Activated CD8-positive, alpha-beta memory T cell treated with anti-CD3 and anti-CD28 coated beads for 24 hours (primary cell): Measurements from ENCODE around the gene FOXK1.

Experiments used
- DNase-seq: peaks from one replicate; pipeline ENCODE4 v3.0.0-alpha.2; 2020

Gene FOXK1

GRCh38 chr7:4699841-4700240, 17.7 kb downstream of the FOXK1 start:
- DNase-seq = no peak

- DNase-seq = no peak
Observed at GRCh38 chr7:4700577-4701235, 18.6 kb downstream of the FOXK1 start.

GRCh38 chr7:4702961-4703512, 20.9 kb downstream of the FOXK1 start:
- no peak for DNase-seq

GRCh38 chr7:4703532-4703931, 21.4 kb downstream of the FOXK1 start:
- DNase-seq = no peak

- DNase-seq = no peak
Observed at GRCh38 chr7:4706384-4707216, 24.5 kb downstream of the FOXK1 start.

- DNase-seq = no peak
Observed at GRCh38 chr7:4707217-4707741, 25.2 kb downstream of the FOXK1 start.

- no peak for DNase-seq
Observed at GRCh38 chr7:4707980-4708411, 25.9 kb downstream of the FOXK1 start.

- DNase-seq = no peak
Observed at GRCh38 chr7:4709187-4709586, 27.1 kb downstream of the FOXK1 start.

GRCh38 chr7:4711093-4711492, 29.0 kb downstream of the FOXK1 start:
- DNase-seq = no peak

- DNase-seq = no peak
Observed at GRCh38 chr7:4711634-4712033, 29.5 kb downstream of the FOXK1 start.

- DNase-seq = no peak
Observed at GRCh38 chr7:4712281-4713182, 30.4 kb downstream of the FOXK1 start.

- no peak for DNase-seq
Observed at GRCh38 chr7:4713183-4713784, 31.2 kb downstream of the FOXK1 start.

GRCh38 chr7:4714161-4714700, 32.1 kb downstream of the FOXK1 start:
- no peak for DNase-seq

- no peak for DNase-seq
Observed at GRCh38 chr7:4714767-4715409, 32.8 kb downstream of the FOXK1 start.

GRCh38 chr7:4715410-4715776, 33.3 kb downstream of the FOXK1 start:
- no peak for DNase-seq

GRCh38 chr7:4716946-4717795, 35.1 kb downstream of the FOXK1 start:
- no peak for DNase-seq

GRCh38 chr7:4718075-4718474, 36.0 kb downstream of the FOXK1 start:
- DNase-seq = no peak

GRCh38 chr7:4720225-4720624, 38.1 kb downstream of the FOXK1 start:
- DNase-seq = no peak

GRCh38 chr7:4722308-4722707, 40.2 kb downstream of the FOXK1 start:
- DNase-seq = no peak

- DNase-seq = no peak
Observed at GRCh38 chr7:4722960-4723630, 41.0 kb downstream of the FOXK1 start.
